Measurements from ENCODE around the gene CFTR.

- TF ChIP-seq, protein P1, sequence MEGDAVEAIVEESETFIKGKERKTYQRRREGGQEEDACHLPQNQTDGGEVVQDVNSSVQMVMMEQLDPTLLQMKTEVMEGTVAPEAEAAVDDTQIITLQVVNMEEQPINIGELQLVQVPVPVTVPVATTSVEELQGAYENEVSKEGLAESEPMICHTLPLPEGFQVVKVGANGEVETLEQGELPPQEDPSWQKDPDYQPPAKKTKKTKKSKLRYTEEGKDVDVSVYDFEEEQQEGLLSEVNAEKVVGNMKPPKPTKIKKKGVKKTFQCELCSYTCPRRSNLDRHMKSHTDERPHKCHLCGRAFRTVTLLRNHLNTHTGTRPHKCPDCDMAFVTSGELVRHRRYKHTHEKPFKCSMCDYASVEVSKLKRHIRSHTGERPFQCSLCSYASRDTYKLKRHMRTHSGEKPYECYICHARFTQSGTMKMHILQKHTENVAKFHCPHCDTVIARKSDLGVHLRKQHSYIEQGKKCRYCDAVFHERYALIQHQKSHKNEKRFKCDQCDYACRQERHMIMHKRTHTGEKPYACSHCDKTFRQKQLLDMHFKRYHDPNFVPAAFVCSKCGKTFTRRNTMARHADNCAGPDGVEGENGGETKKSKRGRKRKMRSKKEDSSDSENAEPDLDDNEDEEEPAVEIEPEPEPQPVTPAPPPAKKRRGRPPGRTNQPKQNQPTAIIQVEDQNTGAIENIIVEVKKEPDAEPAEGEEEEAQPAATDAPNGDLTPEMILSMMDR (IDR thresholded peaks at IDR 0.05): no peak
- TF ChIP-seq POLR2A (IDR thresholded peaks at IDR 0.05): no peak
These were observed 139.9 kb downstream of the CFTR start for GRCh38 chr7:117619681-117620080.

All from body of pancreas (tissue), 4 donors.